ENCODE data around the gene PSMG3. TPM values are rescaled to one million over a fixed set of nuclear protein-coding genes. Genes with fewer than 3 reads are reported as not detected.

Gene PSMG3
- total RNA-seq, 4 donors from 2014 or later, result 36.3 to 42.3 (median 39.5) TPM

DNA sequence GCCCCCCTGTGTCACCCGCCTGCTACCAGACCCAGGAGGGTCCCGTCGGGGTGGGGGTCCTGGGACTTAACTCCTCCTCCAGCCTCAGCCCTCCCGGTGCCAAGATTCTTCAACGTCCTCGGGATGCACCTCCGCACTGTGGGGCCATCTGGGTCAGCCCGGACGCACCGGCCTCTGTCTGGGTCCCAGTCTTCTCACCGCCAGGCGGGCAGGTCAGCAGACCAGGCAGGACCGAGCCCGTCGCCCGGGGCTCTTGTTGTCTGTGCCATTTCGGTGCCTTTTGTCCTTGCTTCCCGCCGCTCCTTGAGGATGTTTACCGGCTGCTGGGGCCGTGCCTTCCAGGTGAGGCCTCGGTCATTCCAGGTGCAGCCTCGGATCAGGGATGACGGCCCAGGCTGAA is 32.1 kb upstream of the PSMG3 start:
- TF ChIP-seq EP300 (IDR thresholded peaks at IDR 0.05), result no peak
- TF ChIP-seq, protein P1, sequence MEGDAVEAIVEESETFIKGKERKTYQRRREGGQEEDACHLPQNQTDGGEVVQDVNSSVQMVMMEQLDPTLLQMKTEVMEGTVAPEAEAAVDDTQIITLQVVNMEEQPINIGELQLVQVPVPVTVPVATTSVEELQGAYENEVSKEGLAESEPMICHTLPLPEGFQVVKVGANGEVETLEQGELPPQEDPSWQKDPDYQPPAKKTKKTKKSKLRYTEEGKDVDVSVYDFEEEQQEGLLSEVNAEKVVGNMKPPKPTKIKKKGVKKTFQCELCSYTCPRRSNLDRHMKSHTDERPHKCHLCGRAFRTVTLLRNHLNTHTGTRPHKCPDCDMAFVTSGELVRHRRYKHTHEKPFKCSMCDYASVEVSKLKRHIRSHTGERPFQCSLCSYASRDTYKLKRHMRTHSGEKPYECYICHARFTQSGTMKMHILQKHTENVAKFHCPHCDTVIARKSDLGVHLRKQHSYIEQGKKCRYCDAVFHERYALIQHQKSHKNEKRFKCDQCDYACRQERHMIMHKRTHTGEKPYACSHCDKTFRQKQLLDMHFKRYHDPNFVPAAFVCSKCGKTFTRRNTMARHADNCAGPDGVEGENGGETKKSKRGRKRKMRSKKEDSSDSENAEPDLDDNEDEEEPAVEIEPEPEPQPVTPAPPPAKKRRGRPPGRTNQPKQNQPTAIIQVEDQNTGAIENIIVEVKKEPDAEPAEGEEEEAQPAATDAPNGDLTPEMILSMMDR (IDR thresholded peaks at IDR 0.05), result no peak
- no peak for TF ChIP-seq POLR2A (IDR thresholded peaks at IDR 0.05)
- H3K9me3 ChIP-seq, result no peaks in the 10 kb centered on the region
- 81 to 86% methylated on average over 24 of the region's 24 CpGs for WGBS, 2 donors
- no peaks in the 10 kb centered on the region for H3K4me1 ChIP-seq
- DNase-seq (ENCODE audit: low spot score in 2 of 2), result no peak
- H3K4me3 ChIP-seq, result no peak overlapping the region
- H3K27me3 ChIP-seq, result peaks cover 0 to 36% of the 10 kb centered on the region in 2 donors
- H3K27ac ChIP-seq, result no peak overlapping the region
- H3K36me3 ChIP-seq, result peaks cover 0 to 29% (median 0%) of the 10 kb centered on the region in 3 donors

DNA sequence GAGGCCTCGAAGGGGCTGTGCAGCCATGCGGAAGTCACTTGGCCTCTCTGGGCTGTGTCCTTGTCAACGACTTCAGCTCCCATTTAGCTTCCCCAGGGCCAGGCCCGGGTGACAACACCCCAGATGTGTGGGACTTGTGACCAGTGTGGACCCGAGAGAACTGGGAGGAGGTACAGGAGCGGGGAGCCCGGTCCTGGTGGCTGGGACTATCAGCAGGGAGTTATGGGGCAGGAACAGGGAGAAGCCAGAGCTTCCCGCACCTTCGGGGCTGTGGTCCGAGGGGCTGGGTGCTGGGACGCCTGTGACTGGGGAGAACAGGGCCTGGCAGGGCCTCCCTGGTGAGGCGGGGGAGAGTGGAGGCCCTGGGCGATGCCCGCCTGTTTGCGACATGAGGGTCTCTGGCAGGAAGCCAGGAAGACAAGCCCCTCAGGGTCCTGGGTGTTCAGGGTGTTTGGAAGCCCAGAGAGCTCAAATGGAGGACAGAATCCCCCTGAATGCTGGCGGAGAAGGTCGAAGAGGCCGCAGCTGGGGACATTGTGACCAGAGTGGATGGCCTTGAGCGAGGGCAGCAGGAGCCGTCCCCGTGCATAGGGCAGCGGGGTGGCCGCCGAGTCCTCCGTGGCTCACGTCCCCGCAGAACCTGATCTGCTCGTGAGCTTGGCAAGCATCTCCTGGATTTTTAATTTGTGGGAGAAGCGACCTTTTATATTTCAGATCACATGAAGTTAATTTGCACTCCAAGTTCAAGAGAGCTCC is 30.0 kb upstream of the PSMG3 start:
- Histone ChIP-seq H3K9me3 (no peaks in the 10 kb centered on the region), H3K36me3 (peaks cover 0 to 29% (median 0%) of the 10 kb centered on the region in 3 donors), H3K27me3 (peaks cover 0 to 34% of the 10 kb centered on the region in 2 donors), H3K4me1 (no peaks in the 10 kb centered on the region), H3K4me3 (no peak overlapping the region), H3K27ac (no peak overlapping the region)
- WGBS, 2 donors, result 75 to 80% methylated on average over 29 of the region's 29 CpGs
- no peak for DNase-seq (ENCODE audit: low spot score in 2 of 2)
- TF ChIP-seq POLR2A (IDR thresholded peaks at IDR 0.05) (no peak), EP300 (IDR thresholded peaks at IDR 0.05) (no peak)
- TF ChIP-seq, protein P1 (IDR thresholded peaks at IDR 0.05), result no peak

DNA sequence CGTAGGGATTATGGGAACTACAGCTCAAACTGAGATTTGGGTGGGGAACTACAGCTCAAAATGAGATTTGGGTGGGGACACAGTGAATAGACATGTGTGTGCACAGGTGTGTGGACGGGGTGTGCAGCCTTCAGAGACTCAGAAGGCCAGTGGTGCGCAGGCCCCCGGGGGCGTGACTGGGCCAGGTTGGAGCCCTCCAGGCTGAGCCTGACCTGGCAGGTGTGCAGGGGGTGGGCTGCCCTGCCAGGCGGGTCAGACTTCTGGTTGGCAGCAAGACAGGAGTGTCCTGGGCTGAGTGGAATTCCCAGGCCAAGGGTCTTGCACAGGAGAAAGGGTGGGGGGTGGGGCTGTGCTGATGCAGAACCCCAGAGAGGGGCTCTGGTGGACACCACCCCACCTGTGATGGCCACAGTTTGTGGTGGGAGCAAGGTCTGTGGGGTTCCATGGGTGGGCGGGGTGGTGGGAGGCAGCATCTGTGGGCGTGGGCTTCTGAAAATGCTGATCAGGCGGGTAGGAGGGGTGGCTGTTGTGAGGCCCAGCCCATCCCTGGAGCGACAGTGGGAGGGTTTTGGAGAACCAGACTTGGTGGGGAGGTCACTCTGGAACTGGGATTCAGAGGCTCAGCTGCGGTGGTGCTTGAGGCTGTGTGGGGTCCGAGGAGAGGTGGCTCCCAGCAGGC is 29.3 kb upstream of the PSMG3 start:
- no peak for DNase-seq (ENCODE audit: low spot score in 2 of 2)
- no peak for TF ChIP-seq POLR2A (IDR thresholded peaks at IDR 0.05)
- TF ChIP-seq EP300 (IDR thresholded peaks at IDR 0.05), result no peak
- WGBS, 2 donors, result 88 to 90% methylated on average over 11 to 12 of the region's 12 CpGs
- peaks cover 0 to 29% (median 0%) of the 10 kb centered on the region in 3 donors for H3K36me3 ChIP-seq
- H3K4me1 ChIP-seq, result no peaks in the 10 kb centered on the region
- no peak overlapping the region for H3K27ac ChIP-seq
- no peak overlapping the region for H3K4me3 ChIP-seq
- no peaks in the 10 kb centered on the region for H3K9me3 ChIP-seq
- H3K27me3 ChIP-seq, result peaks cover 0 to 30% of the 10 kb centered on the region in 2 donors

DNA sequence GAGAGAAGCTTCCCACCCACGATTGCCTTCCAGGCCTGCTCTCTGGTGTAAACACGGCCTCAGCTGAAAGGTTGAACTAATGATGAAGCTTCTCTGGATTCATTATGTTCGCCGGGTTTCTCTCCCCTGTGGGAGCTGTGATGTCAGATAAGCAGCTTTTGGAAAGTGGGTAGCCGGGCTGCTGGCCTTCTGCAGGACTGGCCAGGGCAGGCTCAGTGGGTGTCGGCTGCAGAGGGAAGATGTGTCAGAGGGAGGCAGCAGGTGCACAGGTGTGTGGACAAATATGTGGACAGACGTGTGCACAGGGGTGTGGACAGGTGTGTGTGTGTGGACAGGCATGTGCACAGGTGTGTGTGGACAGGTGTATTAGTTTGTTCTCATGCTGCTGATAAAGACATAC is 28.5 kb upstream of the PSMG3 start:
- 75 to 81% methylated on average over 7 of the region's 7 CpGs for WGBS, 2 donors
- Histone ChIP-seq H3K4me3 (no peak overlapping the region), H3K27me3 (peaks cover 0 to 26% of the 10 kb centered on the region in 2 donors), H3K4me1 (no peaks in the 10 kb centered on the region), H3K9me3 (no peaks in the 10 kb centered on the region), H3K36me3 (peaks cover 0 to 29% (median 0%) of the 10 kb centered on the region in 3 donors), H3K27ac (no peak overlapping the region)
- TF ChIP-seq POLR2A (IDR thresholded peaks at IDR 0.05), result no peak
- no peak for DNase-seq (ENCODE audit: low spot score in 2 of 2)

DNA sequence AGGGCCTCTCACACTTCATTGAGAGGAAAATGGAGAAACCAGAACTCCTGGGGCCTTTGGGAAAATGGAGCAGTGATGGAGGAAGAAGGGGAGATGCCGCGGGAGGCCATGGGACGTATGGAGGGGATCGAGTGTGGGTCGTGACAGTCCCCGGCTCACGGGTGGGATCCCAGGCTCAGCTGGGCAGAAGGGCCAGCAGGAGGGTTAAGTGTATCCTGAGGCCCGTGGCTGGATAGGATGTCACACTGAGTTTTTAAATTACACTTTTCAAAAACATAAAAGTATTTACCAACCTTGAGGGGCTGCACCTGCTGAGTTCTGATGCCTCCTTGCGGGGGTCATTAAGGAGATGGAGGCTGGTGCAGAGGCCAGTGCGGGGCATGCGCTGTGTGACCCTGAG is 28.0 kb upstream of the PSMG3 start:
- H3K36me3 ChIP-seq, result peaks cover 0 to 29% (median 0%) of the 10 kb centered on the region in 3 donors
- DNase-seq (ENCODE audit: low spot score in 2 of 2), result no peak
- WGBS, 2 donors, result 80 to 87% methylated on average over 11 of the region's 11 CpGs
- TF ChIP-seq EP300 (IDR thresholded peaks at IDR 0.05) (no peak), POLR2A (IDR thresholded peaks at IDR 0.05) (no peak)
- TF ChIP-seq, protein P1 (IDR thresholded peaks at IDR 0.05), result no peak
- no peaks in the 10 kb centered on the region for H3K9me3 ChIP-seq
- peaks cover 0 to 29% of the 10 kb centered on the region in 2 donors for H3K27me3 ChIP-seq
- H3K4me3 ChIP-seq, result no peak overlapping the region
- no peak overlapping the region for H3K27ac ChIP-seq
- H3K4me1 ChIP-seq, result no peaks in the 10 kb centered on the region
